ENCODE data around the gene RNF25.

Gene RNF25

GRCh38 chr2:218631837-218632236 is 40.0 kb downstream of the RNF25 start:
- DNase-seq = no peak

- DNase-seq = no peak
Observed at GRCh38 chr2:218627939-218628338, 43.9 kb downstream of the RNF25 start.

DNA sequence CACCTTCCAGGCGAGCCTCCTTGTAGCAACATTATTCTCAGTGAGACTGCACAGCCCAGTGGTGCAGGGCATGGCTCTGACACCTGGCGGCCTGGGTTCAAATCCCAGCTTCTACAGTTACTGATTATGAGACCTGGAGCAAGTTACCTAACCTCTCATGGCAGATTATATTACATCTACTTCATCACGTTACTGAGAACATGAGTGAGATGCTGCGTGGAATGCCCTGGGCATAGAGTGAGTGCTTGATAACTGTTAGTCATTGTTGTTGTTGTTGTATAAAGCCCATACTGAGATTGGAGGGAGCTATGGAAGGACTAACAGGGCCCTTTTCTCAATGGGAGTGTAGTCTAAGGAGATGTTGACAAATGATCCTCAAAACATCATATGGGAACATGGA is 45.4 kb downstream of the RNF25 start:
- DNase-seq = no peak

- DNase-seq = no peak
Observed at GRCh38 chr2:218623366-218623705, 48.5 kb downstream of the RNF25 start.

DNA sequence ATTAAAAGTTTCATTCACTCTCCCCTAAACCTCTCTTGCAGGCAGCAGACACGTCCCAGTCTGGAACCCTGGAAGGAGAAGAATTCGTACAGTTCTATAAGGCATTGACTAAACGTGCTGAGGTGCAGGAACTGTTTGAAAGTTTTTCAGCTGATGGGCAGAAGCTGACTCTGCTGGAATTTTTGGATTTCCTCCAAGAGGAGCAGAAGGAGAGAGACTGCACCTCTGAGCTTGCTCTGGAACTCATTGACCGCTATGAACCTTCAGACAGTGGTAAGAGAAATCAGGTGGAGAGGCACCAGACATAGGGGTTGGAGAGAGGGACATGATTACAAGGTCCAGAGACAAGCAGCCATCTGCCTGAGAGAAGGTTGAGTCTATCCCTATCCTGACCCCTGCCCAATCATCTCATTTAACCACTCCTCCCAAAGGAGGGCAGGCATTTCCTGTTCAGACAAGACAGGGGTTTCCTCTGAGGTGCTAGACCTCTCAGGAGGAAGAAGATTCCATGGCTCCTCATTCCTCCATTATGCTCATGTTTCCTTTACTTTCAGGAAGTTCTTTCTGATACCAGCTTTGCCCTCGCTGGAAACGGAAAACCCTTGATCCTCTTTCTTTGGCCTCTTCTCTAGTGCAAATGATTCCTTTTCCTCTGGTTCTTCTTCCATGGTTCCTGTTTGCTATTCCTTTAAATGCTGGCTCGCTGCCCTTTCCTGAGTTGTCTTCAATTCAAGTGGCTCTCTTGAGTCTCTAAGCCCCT is 49.0 kb downstream of the RNF25 start:
- no peak for DNase-seq

- no peak for DNase-seq
Observed at GRCh38 chr2:218621007-218621406, 50.8 kb downstream of the RNF25 start.

DNA sequence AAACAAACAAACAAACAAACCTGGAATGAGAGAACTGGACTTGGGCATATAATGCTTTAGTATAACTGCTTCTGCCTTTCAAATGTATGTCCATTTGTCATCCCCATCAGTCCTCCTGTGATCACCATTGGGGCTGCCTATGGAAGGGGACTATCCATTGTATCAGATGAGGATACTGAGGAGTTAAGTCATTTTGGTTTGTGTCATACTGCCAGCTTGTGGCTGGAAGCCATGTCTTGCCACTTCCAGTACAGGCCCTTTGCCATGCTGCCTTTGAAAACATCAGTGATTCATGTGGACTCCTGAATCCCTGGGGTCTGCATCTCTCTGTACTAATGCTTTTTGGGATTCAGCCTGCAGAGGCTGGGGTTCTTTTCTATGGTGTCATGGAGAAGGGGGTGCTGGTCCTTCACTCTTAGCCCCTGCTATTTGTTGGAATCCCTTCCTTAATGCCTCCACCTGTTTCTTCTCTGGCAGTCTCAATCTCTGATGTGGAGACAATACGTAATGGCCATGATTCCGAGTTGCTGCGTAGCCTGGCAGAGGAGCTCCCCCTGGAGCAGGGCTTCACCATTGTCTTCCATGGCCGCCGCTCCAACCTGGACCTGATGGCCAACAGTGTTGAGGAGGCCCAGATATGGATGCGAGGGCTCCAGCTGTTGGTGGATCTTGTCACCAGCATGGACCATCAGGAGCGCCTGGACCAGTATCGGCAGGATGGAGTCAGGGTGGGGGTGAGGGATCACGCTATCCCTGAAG is 53.5 kb downstream of the RNF25 start:
- DNase-seq = no peak

GRCh38 chr2:218615868-218616315 is 55.9 kb downstream of the RNF25 start:
- no peak for DNase-seq

Data from nucleus accumbens (tissue), 56 donors.